ENCODE data around the gene TSPAN15. TPM values are rescaled to one million over a fixed set of nuclear protein-coding genes. Genes with fewer than 3 reads are reported as not detected.
A peak's percentile ranks its signal among the peaks of the same experiment; 100 is the strongest.
"Not testable (repeated sequence)": the region's sequence is repeated elsewhere in the genome, so short reads cannot be mapped to it uniquely, and the experiment has no call there.

TSPAN15 gene
- total RNA-seq, 2 donors from 2014 or later: 4.9 to 12.7 TPM

DNA sequence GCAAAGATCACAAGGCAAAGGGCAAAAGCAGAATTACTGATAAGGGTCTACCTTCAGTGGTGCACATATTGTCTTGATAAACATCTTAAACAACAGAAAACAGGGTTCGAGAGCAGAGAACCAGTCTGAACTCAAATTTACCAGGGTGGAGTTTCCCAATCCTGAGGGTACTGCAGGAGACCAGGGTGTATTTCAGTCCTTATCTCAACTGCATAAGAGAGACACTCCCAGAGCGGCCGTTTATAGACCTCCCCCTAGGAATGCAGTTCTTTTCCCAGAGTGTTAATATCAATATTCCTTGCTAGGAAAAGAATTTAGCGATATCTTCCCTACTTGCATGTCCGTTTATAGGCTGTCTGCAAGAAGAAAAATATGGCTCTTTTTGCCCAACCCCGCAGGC lies 37.6 kb downstream of the TSPAN15 start:
- not testable (repeated sequence) for H3K4me3 Mint-ChIP-seq; H3K4me1 Mint-ChIP-seq; H3K27ac Mint-ChIP-seq; H3K27me3 Mint-ChIP-seq; ATAC-seq (replicated peaks); H3K9me3 Mint-ChIP-seq
- peaks cover 17% of the 10 kb centered on the region for H3K36me3 Mint-ChIP-seq (ENCODE audit: low read depth)

DNA sequence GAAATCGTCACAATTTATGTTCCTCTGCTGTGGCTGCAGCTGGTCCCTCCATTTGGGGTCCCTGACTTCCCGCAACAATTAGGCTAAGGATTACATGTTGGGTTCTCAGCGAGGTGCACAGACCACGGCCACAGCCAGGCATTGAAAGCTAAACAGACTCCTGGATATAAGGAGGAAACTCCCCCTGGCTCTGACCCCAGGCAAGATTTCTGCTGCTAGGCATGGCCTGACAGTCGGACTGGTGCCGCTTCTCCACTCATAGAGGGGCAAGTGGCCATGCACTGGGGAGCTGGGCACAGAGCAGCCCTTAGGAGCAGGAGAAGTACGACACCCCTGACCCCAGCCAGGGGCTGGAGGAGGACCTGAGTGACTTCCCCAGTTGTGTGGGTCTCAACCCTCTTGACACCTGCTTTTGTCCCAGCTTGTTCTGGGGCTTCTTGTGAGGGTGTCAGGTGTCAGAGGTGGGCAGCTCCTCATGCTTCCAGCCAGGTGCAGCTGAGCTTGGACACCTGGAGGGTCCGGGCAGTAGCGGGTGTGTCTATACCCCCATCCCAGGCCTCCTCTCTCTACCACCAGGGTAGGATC lies 38.3 kb downstream of the TSPAN15 start:
- H3K4me1 Mint-ChIP-seq: no peaks in the 10 kb centered on the region
- H3K9me3 Mint-ChIP-seq: peaks cover 5% of the 10 kb centered on the region
- no peaks in the 10 kb centered on the region for H3K27me3 Mint-ChIP-seq
- ATAC-seq (replicated peaks): no peak
- peaks cover 17% of the 10 kb centered on the region for H3K36me3 Mint-ChIP-seq (ENCODE audit: low read depth)
- H3K4me3 Mint-ChIP-seq: no peak overlapping the region
- H3K27ac Mint-ChIP-seq: no peak overlapping the region

DNA sequence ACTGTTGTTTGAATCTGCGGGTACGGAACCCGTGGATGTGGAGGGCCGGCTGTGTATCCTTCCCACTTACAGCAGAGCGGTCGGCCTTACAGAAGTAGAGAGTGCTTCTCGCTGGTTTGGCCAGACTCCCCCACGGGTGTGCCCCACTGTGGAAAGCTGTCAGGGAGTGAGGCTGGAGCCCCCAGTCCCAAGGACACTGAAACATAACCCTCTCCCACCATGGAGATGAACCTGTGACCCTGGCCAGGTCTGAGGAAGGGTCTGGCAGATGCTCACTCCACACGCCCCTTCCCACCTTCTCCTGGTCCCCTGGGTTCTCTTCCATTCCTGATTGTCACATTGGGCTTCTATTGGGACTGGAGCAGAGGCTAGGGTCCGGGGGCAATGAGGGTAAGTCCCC lies 39.6 kb downstream of the TSPAN15 start:
- H3K4me3 Mint-ChIP-seq: no peak overlapping the region
- no peak overlapping the region for H3K27ac Mint-ChIP-seq
- H3K36me3 Mint-ChIP-seq (ENCODE audit: low read depth): peaks cover 9% of the 10 kb centered on the region
- no peak for ATAC-seq (replicated peaks)
- no peaks in the 10 kb centered on the region for H3K27me3 Mint-ChIP-seq
- no peaks in the 10 kb centered on the region for H3K4me1 Mint-ChIP-seq
- peaks cover 5% of the 10 kb centered on the region for H3K9me3 Mint-ChIP-seq

DNA sequence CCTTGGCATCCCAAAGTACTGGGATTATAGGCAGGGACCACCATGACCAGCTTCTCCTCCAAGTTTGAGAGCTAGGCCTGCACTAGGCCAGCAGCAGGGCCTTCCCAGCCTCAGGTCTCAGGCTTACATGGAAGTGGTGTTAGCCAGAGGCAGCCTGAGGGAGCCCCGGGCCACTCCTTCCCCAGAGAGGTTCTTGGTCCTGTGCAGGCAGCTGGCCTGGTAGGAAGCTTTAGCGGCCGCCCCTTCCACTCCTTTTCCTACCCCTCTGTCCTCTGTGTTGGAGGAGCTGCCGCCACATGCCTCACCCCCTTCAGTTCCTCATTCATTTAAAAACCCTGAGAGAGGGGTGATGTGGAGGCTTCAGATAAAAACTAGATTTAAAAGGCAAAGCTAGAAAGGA lies 40.3 kb downstream of the TSPAN15 start:
- Mint-ChIP-seq H3K36me3 (ENCODE audit: low read depth) (peaks cover 9% of the 10 kb centered on the region), H3K27me3 (no peaks in the 10 kb centered on the region), H3K9me3 (peaks cover 5% of the 10 kb centered on the region), H3K4me3 (no peak overlapping the region), H3K4me1 (no peaks in the 10 kb centered on the region), H3K27ac (peak overlapping the region; percentile 58)
- no peak for ATAC-seq (replicated peaks)

DNA sequence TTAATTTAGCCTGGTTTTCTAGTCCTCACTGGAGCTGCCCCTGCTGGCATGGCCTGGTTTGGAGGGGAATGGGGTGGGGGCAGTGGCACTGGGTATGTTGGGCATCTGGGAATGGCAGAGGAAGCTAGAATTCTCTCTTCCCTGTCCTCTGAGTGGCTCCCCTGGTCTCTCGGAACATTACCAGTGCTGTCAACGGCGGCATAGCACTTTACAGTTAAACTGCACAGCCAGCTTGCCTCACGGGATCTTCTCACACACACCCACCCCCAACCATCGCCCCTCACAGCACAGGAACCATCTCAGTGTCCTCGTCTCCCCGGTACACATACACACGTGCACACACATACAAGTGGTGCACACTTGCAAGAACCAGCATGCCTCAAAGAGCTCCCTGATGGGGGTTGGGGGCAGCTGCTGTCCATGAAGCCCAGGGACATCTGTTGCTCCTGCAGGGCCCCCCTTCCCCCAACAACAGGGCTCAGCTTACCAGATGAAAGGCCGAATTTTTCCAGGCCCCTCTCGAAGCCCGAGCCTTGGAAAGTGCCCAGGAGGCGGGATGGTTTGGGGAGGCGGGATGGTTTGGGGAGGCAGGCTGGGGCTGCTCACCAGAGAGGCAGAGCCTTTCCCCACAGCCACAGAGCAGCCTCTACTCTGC lies 41.0 kb downstream of the TSPAN15 start:
- no peak for ATAC-seq (replicated peaks)
- Mint-ChIP-seq H3K4me1 (peaks cover under 1% of the 10 kb centered on the region), H3K27ac (peak overlapping the region; percentile 58), H3K36me3 (ENCODE audit: low read depth) (peaks cover 9% of the 10 kb centered on the region), H3K4me3 (no peak overlapping the region), H3K27me3 (no peaks in the 10 kb centered on the region), H3K9me3 (peaks cover 5% of the 10 kb centered on the region)

DNA sequence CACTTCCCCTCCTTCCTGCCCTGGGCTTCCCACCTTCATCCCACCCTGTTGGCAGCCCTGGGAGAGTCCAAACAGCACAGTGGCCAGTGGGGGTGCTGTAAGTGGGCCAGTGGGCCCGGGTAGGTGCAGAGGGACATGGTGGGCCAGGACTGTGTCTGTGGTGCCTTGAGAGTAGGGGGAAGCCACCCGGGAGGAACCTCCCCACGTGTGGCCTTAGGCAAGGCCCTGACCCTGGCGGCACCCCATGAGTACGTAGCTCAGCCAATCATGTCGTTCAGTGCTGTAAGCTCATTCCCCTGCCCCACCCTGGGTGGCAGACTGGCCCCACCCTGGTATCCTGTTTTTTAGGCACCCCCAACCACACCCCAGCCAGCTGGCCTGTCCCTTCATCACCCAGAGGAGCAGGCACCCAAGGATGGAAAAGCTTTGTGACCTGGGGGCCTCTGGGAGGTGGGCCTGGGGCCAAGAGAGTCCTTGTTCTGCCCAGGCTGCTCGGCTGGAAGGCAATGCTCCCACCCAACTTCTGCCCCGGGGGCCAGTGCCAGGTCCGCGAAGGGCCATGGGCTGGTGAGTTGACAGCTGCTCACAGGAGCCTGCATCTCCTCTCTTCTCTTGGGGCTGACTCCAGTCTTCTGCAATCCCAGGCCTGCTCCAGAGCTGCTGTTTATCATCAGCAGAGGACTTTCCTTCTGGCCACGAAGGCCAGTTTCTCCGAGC lies 41.6 kb downstream of the TSPAN15 start:
- no peak overlapping the region for H3K4me3 Mint-ChIP-seq
- H3K4me1 Mint-ChIP-seq: peaks cover 5% of the 10 kb centered on the region
- no peak for ATAC-seq (replicated peaks)

DNA sequence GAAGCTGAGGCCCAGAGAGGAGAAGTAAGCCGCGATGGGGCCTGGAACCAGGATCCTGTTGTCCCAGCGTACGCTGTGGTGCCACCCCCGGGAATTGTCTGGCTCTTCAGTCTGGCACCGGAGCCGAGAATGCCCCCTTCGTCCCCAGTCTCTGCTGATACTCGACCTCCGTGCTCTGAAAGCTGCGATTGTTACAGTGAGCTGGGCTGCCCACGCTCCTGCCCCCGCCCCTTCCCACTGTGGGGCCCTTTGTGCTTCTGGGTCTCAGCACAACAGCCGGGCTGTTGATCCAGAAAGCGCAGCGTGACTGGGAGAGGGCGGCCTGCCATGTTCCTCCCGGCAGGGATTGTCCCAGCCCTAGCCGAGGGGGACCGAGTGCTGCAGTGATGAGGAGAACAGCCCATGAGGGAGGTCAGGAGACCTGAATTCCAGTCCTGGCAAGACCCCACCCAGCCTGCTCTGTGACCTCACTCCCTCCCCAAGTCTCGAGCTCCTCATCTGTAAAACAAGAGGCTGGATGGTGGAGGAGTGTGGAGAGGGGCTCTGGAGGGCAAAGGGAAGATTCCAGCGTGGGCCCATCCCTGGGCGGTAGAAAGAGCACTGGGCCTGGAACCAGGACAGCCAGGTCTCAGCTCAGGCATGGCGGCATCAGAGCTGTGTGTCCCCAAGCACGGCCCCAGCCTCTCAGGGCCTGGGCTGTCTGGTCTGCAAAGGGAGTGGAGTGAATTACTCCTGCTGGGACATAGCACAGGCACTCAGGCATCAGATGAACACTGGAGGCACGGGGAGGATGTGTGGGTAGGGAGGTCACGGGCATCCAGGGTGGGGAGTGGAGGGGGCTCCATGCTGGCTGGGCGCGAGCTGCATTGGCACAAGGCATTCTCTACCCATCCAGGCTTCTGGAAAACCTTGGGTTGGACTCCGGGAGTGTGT lies 43.6 kb downstream of the TSPAN15 start:
- Mint-ChIP-seq H3K4me1 (peaks cover 16% of the 10 kb centered on the region), H3K4me3 (no peak overlapping the region), H3K27ac (no peak overlapping the region), H3K9me3 (no peaks in the 10 kb centered on the region), H3K27me3 (no peaks in the 10 kb centered on the region), H3K36me3 (ENCODE audit: low read depth) (no peaks in the 10 kb centered on the region)
- no peak for ATAC-seq (replicated peaks)

More for the DNA sequence above, 41.6 kb downstream of the TSPAN15 start:
- H3K9me3 Mint-ChIP-seq: peaks cover 5% of the 10 kb centered on the region
- H3K27me3 Mint-ChIP-seq: no peaks in the 10 kb centered on the region
- peak overlapping the region; percentile 58 for H3K27ac Mint-ChIP-seq
- peaks cover 5% of the 10 kb centered on the region for H3K36me3 Mint-ChIP-seq (ENCODE audit: low read depth)

DNA sequence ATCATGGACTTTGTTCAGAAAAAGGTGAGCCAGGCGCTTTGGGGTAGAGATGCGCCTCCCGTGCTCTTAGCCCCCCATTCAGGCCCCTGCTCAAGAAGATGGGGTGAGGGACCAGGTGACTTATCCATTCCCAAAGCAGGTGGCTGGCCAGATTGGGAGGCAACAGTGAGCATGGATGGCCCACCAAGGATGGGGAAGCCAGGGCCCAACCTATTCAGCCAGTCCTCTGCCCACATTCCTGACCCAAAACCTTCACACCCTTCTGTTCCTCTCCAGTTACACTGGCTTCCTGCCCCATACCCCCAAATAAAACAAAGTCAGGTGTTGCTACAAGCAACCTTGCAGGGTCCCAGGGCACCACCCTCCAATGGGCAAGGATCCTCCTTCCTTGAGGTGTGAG lies 44.4 kb downstream of the TSPAN15 start:
- no peak for ATAC-seq (replicated peaks)
- peak overlapping the region; percentile 85 for H3K27ac Mint-ChIP-seq

DNA sequence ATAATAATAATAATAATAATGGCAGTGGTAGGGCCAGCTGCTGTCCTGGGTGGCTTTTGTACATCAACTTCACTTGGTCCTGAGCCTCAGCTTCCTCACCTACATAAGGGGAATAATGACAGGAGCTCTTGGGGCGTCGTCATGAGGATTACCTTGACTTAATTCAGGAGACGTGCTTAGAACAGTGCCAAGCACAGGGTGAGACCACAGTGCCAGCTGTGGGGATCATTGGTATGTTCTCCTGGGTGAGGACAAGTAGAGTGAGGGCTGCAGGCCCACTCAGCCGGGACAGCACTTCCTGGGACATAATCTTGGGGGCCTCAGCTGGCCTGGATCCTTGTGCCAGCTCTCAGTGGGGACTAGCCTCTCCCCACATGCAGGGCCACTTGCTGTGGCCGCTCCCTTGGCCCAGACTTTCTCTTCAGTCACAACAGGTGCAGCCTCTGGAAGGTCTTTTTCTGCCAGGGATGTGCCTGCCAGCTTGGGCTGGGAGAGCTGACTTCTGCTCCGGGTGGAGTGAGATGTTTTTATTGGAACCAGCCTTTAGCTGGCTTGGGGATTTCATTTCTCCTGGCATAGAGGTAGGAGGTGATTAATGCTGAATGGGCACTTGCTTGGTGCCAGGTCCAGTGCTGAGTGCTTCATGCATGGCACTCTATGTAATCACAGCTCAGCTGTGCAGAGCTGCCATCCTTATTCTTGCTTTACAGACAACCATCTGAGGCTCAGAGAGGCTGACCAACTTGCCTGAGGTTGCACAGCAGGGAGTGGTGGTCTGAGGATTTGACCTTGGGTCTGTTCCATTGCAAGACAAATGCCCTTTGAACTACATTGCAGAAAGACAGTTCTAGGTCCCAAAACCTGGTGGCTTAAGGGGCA lies 45.3 kb downstream of the TSPAN15 start:
- peaks cover 16% of the 10 kb centered on the region for H3K4me1 Mint-ChIP-seq
- H3K9me3 Mint-ChIP-seq: no peaks in the 10 kb centered on the region
- no peaks in the 10 kb centered on the region for H3K27me3 Mint-ChIP-seq
- peak overlapping the region; percentile 85 for H3K27ac Mint-ChIP-seq
- ATAC-seq (replicated peaks): no peak
- no peak overlapping the region for H3K4me3 Mint-ChIP-seq
- H3K36me3 Mint-ChIP-seq (ENCODE audit: low read depth): no peaks in the 10 kb centered on the region

More for the DNA sequence above, 44.4 kb downstream of the TSPAN15 start:
- Mint-ChIP-seq H3K36me3 (ENCODE audit: low read depth) (no peaks in the 10 kb centered on the region), H3K4me1 (peaks cover 16% of the 10 kb centered on the region), H3K27me3 (no peaks in the 10 kb centered on the region), H3K9me3 (no peaks in the 10 kb centered on the region), H3K4me3 (no peak overlapping the region)

DNA sequence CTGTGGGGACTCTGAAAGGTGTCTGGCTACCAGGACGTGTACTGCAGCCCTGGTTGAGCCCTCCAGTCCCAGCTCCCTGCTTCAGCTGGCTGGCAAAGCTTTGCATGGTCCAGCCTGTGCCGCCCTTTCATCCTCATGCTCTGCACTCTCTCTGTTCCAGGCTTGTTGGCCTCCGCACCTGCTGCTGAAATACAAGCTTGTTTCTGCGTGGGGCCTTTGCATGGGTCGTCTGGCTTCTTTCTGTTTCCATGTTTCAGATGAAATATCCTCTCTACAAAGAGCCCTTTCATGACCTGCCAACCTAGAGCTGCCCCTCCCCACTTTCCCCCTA lies 45.9 kb downstream of the TSPAN15 start:
- Mint-ChIP-seq H3K27ac (no peak overlapping the region), H3K4me3 (no peak overlapping the region), H3K9me3 (no peaks in the 10 kb centered on the region), H3K27me3 (no peaks in the 10 kb centered on the region), H3K36me3 (ENCODE audit: low read depth) (no peaks in the 10 kb centered on the region), H3K4me1 (peaks cover 16% of the 10 kb centered on the region)
- ATAC-seq (replicated peaks): no peak

DNA sequence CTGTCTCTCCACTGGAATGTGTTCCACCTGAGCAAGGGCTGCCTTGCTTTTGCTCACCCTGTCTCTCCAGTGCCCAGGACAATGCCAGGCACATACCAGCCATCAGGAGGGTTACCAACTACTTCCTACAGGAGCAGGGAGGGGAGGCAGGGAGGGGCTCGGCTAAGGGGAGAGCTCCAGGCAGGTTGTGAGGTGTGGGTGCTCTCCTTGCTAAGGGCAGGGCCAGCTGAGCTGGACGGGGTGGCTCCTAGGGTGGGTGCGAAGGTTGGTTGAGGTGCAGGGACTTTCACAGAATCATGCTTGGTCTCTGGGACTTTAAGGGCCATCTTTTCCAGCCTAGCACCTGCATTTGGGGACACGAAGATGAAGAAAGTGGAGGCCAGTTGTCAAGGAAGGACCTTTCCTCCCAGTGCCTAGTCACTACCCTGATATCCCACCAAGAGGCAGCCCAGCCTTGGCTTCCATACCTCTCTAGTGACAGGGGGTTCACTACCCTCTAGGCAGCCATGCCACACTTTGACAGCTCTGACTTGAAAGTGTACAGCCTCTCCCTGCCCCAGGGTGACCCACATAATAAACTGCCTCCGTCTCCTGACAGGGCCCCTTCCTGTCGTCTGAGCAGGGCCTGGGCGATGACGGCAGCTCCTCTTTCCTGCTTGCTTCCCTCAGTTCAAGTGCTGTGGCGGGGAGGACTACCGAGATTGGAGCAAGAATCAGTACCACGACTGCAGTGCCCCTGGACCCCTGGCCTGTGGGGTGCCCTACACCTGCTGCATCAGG lies 46.5 kb downstream of the TSPAN15 start:
- Mint-ChIP-seq H3K27me3 (no peaks in the 10 kb centered on the region), H3K4me1 (peaks cover 16% of the 10 kb centered on the region), H3K27ac (peak overlapping the region; percentile 83), H3K4me3 (peak overlapping the region; percentile 59), H3K9me3 (no peaks in the 10 kb centered on the region), H3K36me3 (ENCODE audit: low read depth) (no peaks in the 10 kb centered on the region)
- peak; percentile 68 for ATAC-seq (replicated peaks)

DNA sequence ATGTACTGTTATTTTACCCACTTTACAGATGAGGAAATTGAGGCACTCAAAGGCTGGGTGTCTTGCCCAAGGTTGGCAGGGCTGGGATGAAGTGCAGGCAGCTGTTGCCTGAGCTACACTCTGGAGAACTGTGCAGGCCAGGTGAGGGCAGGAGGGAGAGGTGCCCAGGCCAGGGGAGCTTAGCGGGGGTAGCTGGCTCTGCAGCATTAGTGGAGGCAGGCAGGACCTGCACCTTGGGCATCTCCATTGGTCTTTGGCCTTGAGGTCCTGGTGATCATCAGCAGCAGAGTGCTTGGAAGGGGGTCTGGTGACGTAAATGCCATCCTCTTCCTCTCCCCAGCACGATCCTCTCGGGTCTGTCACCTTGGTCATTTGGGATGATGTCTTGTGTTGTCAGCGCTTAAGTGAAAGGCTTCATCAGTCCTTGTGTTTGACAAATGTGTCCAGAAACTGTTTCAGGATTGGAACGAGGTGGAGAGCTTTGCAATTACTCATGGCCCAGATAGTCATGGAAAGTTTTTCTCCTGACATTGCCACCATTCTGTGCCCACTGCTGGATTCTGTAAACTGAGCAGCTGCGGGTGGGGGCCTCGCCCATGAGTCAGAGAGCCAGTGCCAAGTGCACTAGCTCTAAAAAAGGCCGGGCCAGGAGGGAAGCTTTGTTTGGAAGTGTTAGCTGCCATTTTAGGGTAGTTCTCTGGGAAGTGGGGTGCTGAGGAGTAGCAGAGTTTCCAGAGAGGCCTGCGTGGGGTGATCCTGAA lies 47.6 kb downstream of the TSPAN15 start:
- Mint-ChIP-seq H3K27me3 (no peaks in the 10 kb centered on the region), H3K27ac (peak overlapping the region; percentile 83), H3K4me1 (peaks cover 16% of the 10 kb centered on the region), H3K36me3 (ENCODE audit: low read depth) (no peaks in the 10 kb centered on the region), H3K4me3 (peak overlapping the region; percentile 59), H3K9me3 (no peaks in the 10 kb centered on the region)
- peak; percentile 16 for ATAC-seq (replicated peaks)

All from activated T-helper 17 cell treated with anti-CD3 and anti-CD28 coated beads, Interleukin-2, amount 50 U/mL, for 72 hours (primary cell).